HG02938 (cell line): ENCODE data around the gene WNT11.
"Not testable (repeated sequence)": the region's sequence is repeated elsewhere in the genome, so short reads cannot be mapped to it uniquely, and the experiment has no call there.

Source experiments
- ATAC-seq: cut with Tn5 transposase; IDR thresholded peaks from one replicate; pipeline ENCODE4 v1.9.1; 2021; ENCODE audit warnings: mild to moderate bottlenecking, moderate library complexity; ENCODE audit not compliant: unreplicated experiment

The WNT11 gene

DNA sequence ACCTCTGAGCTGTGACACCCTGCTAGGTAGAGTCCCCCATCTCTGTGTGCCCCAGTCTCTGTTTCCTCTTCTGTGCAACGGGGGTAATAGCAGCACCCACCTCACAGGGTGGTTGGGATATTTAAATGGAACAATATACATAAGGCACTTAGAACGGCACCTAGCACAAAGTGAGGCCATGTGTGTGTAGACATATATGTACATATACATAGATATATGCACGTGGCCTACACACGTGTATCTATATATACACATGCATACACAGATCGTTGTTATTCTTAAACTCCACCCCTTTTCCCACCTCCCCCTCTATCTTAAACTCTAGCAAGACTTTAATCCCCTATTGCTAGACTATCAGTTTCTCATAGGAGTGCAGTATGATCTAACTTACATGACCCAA is 2.4 kb downstream of the WNT11 start:
- ATAC-seq: no peak

DNA sequence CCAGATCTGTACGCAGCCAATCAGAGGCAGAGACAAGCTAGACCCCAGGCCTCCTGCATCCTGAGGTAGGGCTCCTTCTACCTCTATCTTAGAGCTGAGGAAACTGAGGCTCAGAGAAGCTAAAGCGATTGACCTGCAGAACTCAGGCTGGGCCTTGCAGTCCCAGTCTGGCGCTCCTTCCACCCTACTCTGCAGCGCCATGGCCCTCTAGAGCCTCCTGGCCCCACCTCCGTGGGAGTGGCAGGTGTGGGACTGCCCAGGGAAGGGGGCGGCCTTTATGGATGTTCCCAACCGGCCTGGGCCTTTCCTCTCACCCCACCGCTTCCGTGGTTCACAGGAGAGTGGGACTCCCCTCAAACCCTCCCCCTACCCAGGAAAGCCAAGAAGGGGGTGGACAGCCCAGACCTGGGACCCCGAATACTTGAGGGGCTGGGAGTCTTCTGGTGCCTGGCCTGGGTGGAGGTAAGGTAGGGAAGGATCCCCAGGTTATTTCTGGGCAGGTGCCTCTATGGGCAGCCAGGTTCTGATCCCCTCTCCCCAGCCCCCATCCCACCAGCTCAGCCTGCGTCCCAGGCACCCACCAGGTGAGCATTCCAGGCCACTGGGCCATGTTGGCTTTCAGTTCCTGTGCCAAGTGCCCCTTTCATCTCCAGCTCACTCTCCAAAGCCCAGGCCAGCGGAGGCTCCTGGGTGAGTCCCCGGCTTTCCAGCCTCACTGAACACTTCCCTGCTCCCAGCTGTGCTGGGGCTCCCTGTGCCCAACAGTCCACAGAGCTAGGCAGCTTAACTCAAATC is 3.0 kb downstream of the WNT11 start:
- no peak for ATAC-seq

DNA sequence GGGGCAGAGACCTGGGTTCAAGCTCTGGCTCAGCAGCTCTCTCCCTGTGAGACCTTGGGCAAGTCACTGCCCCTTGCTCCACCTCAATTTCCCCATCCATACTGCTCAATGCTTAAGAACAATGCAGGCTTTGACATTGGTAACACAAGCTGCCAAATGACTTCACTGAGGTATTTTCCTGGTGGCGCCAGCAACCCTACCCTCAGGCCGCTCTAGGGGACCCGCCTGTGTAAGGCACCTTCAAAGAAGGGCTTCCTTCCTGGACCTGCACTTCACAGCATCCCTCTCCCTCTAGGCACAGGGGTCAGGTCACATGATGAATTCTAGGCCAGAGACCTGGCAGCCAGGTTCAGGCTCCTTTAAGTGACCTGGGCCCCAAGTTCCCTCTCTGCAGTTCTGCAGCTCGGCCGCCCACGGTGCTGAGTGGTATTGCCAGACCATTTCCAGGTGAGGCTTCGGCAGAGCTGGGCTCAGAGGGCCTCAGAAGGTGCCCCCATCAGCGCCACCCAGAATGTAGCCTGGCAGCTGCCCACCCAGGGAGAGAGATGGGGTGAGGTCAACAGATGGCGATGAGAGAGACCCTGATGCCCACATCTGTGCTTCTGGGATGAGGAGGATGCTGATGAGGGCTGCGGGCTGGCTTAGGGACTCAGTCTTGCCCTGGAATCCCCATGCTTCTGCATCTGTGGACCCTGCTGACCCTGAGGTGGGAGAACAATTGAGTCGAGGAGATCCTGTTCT is 4.5 kb downstream of the WNT11 start:
- ATAC-seq: no peak

DNA sequence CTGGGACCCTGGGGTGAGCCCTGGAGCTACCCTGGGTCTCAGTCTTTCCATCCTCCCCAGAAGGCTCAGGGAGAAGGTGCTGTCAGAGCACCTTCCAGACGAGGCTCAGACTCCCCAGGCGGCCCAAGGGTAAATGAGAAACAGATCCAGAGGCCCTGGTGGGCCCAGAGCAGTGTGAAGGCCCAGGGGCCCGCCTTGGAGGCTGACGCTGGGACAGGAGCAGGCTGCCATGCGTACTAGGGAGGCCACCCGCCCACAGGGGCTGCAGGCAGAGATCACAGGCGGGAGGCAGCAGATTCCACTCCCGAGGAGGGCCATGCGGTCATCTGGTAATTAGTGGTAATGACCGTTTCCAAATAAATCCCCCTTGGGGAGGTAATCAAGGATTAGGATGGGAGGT is 5.2 kb downstream of the WNT11 start:
- ATAC-seq: no peak

DNA sequence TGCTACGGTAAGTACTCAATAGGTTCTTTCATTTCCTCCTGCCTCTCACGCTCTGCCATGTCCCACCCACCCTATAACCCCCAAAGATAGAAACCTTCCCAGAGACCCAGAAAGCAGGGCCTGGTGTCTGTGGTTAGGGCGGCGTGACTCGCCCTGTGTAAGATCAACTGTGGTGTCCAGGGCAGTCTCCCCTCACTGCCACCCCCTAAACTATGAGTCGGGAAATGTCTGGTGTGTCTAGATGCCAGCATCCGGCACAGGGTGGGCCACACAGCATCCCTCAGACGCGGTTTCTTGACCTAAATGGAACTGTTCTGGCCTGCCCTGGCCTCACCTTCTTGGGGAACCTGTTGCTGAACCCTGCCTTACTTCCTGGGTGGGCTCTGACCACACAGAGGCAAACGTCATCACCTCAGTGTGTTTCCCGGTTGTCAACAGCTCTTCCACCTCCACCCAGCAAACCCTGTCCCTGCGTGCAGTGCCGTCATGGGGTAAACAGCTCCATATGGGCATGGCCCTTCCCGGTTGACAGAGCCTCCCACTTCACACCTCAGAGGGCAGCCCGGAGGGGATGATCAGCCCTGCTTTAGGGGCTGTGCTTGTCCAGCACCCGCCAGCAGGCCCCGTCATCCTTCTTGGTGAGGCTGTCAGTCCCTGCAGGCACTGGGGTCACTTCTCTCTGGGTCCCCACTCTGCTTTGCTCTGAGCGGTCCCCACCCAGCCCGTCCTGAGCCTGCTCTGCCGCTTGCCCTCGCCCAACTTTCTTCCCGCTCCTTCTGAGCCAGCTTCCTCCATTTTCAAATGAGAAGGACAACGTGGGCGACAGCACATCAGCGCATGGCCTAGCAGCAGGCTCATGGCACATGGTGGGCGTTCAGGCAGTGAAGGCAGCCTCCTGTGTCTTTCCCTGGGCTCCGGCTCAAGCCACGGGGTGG is 6.0 kb downstream of the WNT11 start:
- ATAC-seq: no peak

DNA sequence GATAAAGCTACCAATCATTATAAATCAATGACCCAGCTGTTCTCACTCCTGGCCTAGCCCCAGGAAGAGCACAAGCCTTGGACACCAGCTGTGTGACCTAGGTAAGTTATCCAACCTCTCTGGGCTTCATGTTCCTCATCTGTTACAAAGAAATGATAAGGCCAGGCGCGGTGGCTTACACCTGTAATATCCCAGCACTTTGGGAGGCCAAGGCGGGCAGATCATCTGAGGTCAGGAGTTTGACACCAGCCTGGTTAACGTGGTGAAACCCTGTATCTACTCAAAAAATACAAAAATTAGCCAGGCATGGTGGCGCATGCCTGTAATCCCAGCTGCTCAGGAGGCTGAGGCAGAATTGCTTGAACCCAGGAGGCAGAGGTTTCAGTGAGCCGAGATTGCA is 7.6 kb downstream of the WNT11 start:
- not testable (repeated sequence) for ATAC-seq

DNA sequence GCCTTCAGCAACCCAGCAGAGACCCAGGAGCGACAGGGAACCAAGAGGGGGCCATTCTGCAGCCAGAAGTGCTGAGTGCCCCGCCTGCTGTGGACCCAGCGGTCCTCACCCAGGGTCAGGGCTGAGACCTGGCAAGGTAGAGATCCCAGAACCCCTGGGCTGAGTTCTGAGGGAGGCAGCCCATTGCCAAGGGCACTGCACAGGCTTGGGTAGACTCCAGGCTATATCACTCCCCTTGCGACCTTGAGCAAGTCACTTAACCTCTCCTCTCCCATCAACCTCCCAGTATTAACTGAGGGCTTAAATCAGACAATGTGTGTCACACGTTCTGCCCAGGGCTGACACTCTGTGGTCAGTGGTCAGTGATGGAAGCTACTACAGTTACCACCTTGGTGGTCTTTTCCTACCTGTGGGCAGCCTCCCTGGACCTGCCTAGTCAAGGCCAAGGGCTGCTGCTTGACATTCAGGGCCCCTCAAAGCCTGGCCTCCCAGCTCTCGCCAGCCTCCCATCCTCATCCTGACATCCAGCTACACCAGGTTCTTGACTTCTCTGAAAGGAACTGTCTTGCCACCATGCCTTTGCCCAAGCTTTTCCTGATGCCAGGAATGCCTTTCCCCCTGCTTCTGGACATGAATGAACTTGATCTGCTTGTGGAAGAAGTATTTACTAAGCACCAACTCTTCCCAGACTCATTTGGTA is 8.2 kb downstream of the WNT11 start:
- no peak for ATAC-seq

DNA sequence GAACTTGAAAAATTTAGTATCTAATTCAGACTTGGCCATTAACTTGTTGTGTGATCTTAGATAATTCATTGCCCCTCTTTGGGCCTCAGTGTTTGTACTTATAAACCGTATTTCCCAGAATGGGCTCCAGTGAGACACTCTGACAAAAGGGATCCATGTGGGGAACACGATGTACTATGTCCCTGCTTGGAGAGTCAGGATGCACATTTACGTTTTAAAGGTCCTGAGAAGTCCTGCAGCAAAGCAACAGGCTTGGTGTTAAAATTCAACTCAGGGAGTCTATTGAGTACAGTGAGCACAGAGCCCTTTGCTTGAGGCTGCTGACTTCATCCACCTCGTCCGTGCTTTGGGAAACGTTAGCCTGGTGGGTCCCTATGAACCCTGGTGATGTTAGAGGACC is 9.0 kb downstream of the WNT11 start:
- no peak for ATAC-seq

DNA sequence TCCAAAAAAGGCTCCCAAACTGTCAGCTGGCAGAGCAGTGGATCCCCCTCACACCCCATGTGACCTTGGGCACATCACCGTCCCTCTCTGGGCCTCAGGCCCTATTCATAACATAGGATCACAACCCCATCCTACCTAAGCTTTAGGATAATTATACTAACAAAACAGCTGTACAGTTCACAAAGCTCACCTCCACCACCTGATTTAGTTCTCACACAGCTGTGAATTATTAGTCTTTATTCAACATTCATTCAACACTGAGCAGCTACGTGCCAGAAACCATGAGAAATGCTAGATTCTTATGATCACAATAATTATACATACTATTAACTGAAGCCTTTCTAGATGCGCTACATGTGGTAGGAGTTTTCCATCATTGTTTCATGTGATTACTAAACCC is 9.5 kb downstream of the WNT11 start:
- ATAC-seq: no peak

DNA sequence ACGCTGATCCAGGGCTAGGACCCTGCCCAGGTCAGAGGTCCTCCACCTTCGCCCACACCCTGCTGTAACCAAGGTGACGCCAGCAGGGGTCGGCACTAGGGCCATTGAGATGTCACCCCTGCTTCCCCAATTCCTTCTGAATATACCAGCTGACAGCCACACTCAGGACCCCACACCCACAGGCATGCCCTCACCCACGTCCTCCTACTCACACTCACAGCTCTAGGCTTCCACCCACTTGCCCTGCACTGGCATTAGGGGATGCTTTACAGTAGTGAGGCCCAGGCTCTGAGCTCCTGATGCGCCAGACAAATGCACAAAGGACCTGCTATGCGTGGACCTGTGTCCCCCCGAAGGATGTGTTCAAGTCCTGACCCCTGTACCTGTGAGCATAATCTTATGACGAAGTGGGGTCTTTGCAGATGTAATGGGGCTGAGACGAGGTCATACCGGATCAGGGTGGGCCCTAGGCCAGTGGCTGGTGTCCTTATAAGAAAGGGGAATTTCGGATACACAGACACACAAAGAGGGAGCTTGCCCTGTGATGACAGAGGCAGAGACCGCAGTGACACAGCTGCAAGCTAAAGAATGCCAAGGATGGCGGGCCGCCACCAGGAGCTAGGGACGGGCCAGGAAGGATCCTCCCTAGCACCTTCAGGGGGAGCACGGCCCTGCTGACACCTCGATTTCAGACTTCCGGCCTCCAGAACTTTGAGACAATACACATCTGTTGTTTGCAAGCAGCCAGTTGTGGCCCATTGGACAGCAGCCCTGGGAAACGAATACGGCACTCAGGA is 11.2 kb downstream of the WNT11 start:
- no peak for ATAC-seq

DNA sequence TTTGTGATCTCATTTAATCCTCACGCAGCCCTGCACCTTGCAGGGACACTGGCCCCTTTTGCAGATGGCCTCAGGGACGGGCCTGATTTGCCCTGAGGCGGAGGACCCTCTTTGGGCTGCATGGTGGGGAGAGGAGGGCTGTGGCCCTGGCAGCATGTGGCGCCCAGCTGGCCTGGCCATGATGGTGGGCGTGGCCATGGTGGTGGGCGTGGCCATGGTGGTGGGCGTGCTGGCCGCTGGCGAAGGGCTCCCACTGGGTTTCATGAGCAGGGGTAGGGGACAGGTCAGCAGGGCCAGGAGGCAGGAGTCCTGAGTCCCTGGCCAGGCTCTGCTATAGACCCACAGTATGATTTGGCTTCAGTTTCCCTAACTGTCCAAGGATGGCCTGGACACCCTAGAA is 13.1 kb downstream of the WNT11 start:
- ATAC-seq: no peak

DNA sequence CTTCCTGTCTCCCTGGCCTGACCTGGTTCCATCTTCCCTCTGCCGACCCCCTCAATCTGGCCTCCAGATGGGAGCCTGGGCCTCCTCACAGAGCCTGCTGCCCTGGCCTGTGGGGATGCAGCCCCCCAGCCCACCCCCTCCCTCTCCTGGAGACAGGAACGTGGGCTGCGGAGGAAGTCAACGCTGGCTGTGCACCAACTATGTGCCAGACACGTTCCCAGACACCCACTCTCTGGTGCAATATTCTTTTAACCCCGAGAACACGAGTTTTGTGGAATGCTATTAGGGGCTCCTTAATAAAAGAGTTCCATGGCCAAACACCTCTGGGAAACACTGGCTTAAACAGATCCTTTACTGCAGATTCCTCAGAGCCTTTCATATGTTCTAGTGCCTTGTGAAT is 15.9 kb downstream of the WNT11 start:
- no peak for ATAC-seq

DNA sequence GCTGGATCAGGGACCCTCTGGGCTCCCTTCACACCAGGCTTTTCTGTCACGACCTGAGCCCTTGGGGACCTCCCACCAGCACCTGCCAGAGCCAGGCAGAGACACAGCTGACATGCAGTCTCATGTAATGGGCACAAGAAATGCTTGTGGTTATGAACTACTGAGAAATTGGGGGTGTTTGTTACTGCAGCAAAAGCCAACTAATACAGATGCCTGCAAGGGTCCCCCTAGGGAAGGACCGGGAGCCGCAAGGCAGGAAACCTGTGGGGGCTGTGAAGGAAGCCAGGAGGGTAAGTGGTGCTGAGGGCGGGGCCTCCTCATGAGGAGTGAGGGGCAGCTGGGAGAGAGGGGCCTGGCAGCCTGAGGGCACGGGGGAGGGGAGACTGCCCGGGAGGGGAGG is 16.6 kb downstream of the WNT11 start:
- ATAC-seq: no peak

DNA sequence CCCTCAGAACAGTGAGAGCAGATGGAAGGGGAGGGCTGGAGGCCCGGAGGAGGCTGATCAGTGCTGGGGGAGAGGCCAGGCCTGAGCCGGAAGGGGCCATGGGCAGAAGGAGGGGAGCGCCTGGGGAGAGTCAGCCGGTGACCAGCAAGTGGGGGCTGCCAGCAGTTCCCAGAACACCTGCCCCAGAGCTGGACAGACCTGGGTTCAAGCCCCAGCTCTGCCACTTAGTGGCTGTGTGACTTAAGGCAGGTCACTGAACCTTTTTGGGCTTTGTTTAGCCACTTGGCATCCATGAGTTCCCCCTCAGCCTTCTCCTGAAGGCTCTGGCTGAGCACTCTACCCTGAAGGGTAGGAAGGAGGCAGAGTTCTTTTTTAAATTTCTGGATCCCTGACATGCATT is 17.4 kb downstream of the WNT11 start:
- ATAC-seq: no peak

DNA sequence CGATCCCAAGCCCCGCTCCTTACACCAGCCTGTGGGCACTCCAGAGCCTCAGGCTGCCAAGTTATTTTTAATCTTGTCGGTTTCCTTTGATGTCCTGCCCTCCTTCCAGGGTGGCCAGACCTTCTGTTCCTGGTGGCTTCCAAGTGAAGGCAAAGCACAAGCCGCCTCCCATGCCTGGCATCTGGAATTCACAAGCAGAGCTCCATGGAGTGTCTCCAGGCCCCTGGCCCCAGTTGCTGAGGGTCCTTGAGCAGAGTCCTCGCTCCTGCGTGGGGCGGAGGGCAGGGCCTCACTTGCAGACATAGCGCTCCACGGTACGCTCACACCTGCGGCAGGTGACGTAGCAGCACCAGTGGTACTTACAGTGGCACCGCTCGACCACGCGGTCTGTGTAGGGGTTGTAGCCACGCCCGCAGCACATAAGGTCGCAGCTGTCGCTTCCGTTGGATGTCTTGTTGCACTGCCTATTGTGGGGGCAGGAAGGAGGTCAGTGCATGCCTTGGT is 19.5 kb downstream of the WNT11 start:
- ATAC-seq: no peak

DNA sequence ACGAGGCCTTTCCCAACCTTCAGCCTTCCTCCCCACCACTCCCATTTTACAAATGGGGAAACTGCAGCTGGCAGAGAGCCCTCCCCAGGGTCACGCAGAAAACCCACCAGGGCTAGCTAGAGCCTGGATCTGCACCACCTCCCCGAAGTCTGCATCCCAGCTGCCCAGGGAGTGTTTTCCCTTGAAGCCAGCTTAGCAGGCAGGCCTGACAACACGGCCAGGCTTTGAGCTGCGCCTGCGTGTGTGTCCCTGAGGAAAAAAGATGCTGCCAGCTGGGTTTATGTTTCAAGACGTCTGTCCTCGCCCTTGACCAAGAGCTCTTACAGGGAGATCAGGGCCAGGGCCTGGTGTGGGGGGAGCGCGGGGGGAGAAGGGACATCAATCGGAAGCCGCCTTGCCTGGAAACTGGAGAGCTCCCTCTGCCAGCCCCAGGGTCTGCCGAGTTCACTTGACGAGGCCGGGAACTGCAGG is 20.3 kb downstream of the WNT11 start:
- ATAC-seq: no peak

DNA sequence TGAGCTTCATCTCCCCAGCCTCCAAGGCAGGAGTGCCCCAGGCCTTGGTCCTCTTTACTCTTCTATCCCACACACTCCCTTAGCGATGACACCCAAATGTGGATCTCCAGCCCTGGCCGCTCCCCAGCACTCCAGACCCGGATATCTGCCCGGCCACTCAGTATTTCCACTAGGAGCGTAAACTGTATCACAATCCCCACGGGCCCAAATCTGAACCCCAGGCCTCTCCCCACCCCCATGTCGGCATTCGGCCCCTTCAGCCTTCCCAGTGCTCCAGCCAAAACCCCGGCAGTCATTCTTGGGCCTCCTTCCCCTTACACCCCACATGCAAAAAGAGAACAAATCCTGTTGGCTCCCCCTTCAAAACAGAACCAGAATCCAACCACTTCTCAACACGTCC is 20.8 kb downstream of the WNT11 start:
- no peak for ATAC-seq

DNA sequence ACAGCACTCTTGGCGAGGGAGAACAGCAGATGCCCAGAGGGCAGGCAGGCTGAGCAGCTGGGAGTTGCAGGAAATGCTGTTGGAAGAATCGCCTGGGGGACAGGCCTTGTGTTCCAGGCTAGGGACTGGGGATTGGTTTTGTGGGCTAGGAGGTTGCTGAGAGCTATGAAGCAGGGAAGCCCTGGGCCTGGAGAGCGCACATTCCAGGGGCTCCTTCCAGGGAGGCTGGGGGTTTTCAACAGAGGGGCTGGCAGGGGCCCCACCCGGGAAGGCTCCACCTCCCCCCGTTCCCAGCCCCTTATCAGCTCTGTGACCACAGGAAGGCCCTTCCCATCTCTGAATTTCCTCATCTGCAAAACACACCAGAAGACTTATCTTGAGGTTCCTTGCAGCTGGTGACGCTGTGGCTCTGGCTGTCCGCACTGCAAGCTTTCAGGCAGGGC is 21.7 kb downstream of the WNT11 start:
- no peak for ATAC-seq

DNA sequence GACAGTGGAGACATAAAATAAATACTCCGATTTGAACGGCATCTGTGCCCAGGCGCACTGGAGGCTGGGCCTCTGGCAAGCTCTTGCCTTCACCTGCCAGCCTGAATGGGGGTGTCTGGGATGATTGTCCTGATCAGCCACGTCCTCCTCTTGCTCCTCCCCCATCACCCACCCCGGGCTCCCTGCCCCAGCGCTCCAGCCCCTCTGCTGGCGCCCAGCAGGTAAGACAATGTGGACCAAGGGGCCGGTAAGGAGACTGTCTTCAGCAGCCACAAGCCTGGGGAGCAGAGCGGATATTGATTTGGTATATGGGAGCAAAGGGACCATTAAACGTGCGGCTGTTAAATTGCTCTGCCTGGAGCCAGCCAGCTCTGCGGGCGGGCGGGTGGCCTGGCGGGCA is 24.9 kb downstream of the WNT11 start:
- ATAC-seq: no peak

DNA sequence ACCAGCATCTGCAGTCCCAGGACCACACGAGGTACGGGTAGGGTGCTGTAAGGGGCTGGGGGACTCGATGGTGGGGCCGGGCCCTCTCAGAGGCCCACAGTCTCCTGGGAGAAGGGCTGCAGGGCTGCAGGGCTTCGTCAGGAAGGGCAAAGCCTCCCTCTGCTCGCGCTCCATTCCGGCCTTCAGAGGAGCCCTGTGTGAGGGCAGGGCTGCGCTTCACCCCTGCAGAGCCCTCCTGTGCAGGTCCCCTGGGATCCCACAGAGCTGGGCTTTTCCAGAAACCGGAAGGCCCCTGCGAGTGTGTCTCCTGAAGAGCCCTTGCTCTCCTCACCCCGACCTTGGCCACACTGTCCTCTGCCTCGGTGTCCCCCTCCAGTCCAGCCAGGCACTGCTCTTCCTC is 27.2 kb downstream of the WNT11 start:
- ATAC-seq: no peak
